NOMO-1 (cell line): ENCODE data around the gene ABHD15.

Experiments used
- DNase-seq, 2 experiments: peaks; one replicate each; lab custom pipeline; 2025; ENCODE audit not compliant: unreplicated experiment in 2 of 2; lab: John Stamatoyannopoulos, UW

The ABHD15 gene

DNA sequence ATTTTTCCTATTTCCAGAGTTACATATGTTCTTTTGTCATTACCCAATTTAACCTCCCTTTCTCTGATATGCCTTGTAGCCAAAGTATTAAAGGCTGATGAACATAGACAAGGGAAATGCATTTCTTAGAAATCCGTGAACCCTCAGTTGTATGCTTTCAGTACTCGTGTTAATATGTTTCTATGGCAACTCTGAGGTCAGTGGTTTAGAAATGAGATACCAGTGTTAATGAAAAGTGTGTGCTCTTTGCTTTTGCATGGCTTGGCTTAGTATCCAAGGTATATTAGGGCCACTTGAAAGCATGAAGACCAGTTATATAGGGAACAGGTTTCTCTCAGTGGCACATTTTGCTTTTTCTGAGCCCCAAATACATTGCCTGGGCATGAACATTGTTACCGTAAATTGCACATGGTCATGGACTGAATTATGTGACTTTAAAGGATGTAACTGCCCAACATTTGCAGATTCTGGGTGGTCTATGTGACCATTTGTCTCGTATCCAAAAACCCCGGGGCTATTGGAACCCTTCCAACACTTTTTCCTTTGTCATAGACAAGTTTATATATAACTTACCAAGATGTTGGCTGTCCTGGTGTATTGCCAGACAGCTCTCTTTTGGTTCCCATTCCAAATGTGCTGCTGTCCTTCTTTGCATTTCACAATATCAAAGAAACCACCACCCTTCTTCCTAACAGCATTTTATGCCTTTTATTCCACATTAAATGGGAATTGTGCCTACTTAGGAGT, 17.5 kb downstream of the ABHD15 start:
- DNase-seq: no peak

DNA sequence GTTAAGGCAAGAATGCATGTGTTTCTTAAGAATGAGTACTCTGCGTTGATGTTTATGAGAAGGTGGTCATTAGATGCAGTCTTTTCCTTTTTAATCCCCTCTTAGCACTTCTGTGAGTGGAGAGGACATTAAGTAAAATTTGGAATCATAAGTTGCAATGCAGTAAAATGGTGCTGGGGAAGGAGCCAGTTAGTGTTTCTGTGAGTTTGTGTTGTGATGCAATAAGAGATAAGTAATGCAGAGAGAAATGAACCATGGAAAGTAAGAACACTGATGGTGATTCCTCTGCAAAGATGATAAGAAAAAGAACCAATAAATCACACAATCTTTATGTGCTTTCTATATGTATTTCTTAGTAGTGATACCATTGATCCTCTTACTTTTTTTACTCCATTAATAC, 20.0 kb downstream of the ABHD15 start:
- no peak for DNase-seq

DNA sequence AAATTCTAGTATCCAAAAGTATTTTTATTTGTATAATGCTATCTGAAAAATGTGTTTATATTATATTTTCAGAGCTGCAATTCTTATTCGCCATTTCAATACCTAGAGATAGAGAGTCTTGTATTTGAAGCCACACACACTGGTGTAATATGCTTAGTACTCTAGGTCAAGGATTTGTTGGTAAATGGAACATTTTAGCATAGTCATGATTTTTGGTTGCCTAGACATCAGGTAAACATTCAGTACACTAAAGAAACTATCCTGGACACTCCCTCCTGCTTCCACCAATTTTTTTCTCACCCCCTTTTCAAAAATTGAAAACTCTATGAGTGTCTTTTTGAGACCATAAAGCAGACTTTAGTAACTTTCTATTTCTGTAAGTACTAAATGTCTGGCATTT, 20.8 kb downstream of the ABHD15 start:
- no peak for DNase-seq

DNA sequence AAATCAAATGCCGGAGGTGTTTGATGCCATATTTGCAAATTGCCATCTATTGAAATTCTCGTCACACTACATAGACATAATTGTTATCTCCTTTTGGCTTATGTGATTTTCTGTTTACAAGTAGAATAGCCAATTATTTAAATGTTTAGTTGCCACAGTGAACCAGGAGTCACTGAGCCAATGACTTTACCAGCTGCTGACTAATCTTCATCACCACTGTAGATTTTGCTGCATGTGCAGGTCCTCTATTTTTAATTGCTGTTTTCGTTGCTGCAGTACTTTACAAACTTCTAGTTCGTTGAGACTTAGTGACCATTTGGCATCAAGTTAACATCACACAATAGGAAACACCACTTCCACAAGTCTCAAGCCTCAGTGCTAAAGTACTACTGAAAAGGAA, 22.8 kb downstream of the ABHD15 start:
- DNase-seq: no peak

DNA sequence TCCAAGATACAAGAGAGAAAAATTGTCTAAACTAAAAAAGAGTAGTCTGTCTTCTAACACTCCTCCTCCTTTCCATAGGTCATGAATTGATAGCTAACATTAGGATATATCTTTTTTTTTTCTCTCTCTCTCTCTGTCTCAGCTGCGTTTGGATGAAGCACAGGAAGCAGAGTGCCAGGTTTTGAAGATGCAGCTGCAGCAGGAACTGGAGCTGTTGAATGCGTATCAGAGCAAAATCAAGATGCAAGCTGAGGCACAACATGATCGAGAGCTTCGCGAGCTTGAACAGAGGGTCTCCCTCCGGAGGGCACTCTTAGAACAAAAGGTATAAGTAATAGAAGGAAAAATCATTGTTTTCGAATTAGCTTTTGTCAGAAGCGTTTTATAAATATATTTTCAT, 32.9 kb downstream of the ABHD15 start:
- no peak for DNase-seq

DNA sequence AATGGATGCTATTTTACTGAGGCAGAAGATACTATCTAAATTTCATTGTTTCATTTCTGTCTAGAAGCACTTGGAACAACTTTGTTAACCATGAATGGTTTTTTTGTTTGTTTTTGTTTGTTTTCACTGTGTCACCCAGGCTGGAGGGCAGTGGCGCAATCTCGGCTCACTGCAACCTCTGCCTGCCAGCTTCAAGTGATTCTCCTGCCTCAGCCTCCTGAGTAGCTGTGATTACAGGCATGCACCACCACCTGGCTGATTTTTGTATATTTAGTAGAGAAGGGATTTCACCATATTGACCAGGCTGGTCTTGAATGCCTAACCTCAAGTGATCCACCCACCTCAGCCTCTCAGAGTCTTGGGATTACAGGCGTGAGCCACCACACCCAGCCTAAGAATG, 40.5 kb downstream of the ABHD15 start:
- no peak for DNase-seq

DNA sequence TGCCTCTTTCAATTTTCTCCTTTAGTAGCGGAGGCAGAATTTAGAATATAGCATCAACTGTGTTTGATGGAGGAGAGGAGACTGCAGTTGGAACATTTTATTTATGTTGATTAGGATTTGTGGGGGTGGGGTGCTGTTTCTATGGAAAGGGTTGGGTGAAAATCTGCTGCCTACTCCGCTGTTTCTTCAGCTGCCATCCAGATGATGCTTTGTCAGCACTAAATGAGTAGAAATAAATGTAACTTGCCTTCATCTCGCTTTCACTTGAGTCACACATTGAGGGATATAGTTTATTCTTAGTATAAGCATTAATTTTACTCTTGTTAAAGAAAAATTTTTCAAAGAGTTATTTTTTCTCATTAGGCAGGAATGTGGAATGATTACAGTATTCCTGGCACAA, 42.1 kb downstream of the ABHD15 start:
- no peak for DNase-seq

DNA sequence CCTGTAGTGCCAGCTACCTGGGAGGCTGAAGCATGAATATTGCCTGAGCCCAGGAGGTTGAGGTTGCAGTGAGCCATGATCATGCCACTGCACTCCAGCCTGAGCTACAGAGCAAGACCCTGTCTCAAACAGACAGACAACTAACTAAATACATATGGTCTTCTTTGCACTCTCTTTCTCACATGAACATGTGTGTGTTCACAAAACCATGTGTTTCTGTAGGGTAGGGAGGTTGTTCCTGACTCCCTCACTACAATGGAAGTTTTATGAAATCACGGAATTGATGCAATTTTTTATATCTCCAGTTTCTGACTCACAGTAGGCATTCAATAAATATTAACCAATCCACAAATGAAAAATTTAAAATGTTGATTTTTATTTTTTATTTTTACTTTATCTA, 48.5 kb downstream of the ABHD15 start:
- no peak for DNase-seq

DNA sequence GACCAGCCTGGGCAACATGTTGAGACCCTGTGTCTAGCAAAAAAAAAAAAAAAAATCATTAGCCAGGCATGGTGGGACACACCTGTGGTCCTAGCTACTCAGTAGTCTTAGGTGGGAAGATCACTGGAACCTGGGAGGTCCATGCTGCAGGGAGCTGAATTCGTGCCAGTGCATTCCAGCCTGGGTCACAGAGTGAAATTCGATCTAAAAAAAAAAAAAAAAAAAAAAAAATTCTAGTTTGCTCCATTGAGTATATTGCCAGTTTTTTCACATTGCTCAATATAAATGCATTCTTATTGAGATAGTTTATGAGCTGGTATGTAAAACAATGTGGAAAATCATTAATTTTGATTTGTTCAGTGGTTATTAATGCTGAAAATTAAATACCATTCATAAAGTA, 52.0 kb downstream of the ABHD15 start:
- DNase-seq: no peak

DNA sequence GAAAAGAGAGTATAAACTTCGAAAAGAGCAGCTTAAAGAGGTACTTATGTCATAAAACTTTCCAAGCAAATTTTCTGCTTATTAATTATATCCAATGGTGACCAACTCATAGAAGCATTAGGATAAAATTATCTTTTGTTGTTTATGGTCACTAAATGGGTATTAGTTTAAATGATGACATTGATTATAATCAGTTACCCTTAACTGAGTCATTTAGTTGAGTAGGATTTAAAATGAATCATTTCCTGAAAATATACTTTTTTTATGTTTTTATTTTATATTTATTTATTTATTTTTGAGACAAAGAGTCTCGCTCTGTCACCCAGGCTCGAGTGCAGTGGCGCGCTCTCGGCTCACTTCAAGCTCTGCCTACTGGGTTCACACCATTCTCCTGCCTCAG, 55.9 kb downstream of the ABHD15 start:
- DNase-seq: no peak
